Measurements from ENCODE around the gene AGBL1.

- no peak for TF ChIP-seq CTCF (IDR thresholded peaks at IDR 0.05)
- TF ChIP-seq POLR2A (IDR thresholded peaks at IDR 0.05): no peak
Measured at GRCh38 chr15:86555939-86556338, 476.3 kb downstream of the AGBL1 start.

All from heart left ventricle (tissue), 13 donors.